ENCODE measurements around the gene PARK7.

- no peak for TF ChIP-seq CTCF (conservative IDR thresholded peaks at IDR 0.05; ENCODE audit: low read length)
- TF ChIP-seq EZH2phosphoT487 (IDR thresholded peaks at IDR 0.05; ENCODE audit: borderline replicate concordance, low read depth, low read length) = no peak
Observed at GRCh38 chr1:7992885-7993284, 31.4 kb downstream of the PARK7 start.
